HG03442 (cell line): ENCODE data around the gene EID2B.

Experiments
- ATAC-seq: cut with Tn5 transposase; IDR thresholded peaks from one replicate; pipeline ENCODE4 v1.9.1; 2021; ENCODE audit warnings: mild to moderate bottlenecking, moderate library complexity; ENCODE audit not compliant: unreplicated experiment

EID2B gene

GRCh38 chr19:39532233-39533002, at the start of gene EID2B:
Gene EID2B (minus strand): TSS chr19:39532852. CDS start chr19:39532802, 50 bp downstream.
- ATAC-seq, result peak; percentile 85

GRCh38 chr19:39582442-39582841, 49.8 kb upstream of the EID2B start:
- ATAC-seq, result no peak

GRCh38 chr19:39568604-39569003, 36.0 kb upstream of the EID2B start:
- no peak for ATAC-seq

DNA sequence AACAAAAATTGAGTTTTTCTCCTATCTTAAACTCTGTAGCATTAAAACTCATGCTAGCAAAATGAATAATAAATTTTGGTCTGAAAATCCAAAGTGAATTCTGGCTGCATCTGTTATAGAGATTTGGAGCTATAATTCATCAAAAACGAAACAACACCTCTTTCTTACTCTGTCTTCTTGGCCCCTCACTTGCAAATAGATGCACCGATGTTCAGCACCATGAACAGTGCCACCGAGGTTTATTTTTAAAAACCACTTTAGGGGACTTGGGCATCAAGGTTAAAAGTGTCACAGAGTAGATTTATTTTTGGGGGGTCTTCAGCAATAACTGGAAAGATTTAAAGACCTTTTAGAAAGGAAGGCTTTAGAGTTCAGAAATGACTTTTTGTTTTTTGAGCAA, 33.4 kb upstream of the EID2B start:
- no peak for ATAC-seq

DNA sequence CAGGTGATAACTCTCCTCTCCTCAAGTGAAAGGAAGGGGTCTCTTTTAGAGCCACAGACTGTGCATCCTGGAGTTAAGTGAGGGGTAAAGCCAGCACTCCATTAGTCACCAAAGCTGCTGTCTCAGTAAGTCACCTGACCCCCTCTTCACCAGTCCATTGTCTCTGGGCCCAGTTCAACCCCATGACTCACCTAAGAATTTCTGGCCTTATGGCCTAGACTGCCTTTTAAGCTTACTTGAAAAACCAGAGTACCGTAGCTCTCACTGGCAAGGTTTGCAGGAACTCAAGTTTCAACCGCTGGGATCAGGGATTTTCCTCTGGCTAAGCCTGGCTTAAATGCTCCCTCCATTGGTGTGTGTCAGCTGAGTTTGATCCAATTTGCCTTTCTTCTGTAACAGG, 30.8 kb upstream of the EID2B start:
- ATAC-seq, result no peak

DNA sequence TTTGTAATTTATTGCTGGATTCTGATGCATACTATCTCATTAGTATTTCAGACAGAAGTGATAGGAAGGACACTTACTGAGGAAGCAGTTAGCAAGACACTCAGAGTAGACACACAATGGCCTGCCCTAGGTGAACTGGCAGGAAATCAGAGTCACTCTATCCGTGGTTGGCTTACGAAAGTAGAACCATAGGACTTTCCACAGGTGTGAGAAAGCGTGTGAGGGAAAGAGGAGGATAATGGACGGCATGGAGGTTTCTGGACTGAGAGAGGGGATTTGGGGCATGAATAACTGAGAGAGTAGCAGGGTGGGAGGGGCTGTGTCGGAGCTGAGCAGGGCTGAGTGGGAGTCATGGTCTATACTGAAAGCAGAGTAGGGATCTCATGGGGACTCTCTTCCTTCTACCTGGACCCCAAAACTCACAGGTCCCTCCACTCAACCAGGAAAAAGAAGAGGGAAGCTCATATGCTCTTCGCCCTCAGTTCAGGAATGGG, 26.0 kb upstream of the EID2B start:
- ATAC-seq, result no peak

GRCh38 chr19:39557811-39558623, 25.4 kb upstream of the EID2B start:
- no peak for ATAC-seq

DNA sequence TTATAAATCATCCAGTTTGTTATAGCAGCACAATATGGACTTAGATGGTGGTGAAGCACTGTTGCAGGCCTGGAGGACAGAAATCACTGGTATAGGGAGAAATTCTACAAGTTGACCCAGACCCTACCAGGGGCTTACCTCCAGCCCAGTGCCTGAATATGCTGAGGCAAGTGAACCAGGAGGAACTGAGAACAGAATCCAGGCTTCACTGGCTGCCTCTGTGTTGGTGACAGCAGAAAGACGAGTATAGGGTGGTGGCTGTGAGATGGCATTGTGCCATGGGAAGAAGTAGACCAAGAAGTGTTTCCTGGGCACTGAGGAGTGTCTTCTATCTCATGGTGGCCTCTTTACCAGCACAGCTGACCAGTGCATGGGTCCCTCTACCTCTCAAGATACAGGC, 23.2 kb upstream of the EID2B start:
- ATAC-seq, result no peak

DNA sequence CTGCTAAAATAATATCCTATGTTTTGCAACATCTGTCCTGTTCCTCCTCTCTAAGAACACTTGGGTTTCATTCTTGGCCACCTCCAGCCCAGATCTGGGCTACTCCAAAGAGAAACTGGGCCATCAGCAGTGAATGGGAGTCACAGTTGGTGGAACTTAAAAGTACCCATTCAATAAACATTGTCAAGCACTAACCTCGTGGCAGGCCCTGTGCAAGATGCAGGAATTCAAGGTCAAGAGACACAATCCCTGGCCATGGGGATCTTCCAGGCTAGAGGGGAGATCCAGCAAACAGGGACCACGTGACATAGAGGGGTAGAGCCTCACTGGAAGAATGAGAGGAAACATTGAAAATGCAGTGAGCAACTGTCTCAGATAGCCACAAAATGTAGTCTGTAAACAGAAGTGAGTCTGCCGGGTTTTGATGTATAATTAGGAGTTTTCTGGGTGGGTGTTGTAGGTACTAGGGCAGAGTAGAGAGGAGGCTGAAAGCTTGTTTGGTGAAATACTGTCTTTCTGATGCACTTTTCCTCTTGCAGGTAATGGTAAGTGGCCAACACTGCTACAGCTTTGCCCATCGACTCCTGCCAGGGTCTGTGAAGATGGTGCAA, 22.2 kb upstream of the EID2B start:
- no peak for ATAC-seq

GRCh38 chr19:39553082-39553652, 20.5 kb upstream of the EID2B start:
- no peak for ATAC-seq

- ATAC-seq, result no peak
Measured at GRCh38 chr19:39550197-39550596, 17.5 kb upstream of the EID2B start.

DNA sequence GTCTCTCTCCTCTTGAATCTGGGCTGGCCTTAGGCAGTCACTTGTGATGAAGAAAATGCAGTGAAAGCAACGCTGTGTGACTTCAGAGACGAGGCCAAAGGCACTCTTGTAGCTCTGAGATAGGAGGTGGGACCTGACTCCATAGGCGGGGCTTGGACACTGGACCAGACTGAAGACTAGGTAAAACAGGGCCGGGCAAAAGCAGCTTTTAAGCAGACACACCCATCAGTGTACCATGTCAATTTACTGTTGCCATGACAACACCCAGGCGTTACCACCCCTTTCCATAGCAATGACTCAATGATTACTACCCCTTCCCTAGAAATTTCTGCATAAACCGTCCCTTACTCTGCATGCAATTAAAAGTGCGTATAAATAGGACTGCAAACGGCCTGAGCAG, 13.9 kb upstream of the EID2B start:
- no peak for ATAC-seq

GRCh38 chr19:39544911-39545310, 12.3 kb upstream of the EID2B start:
- ATAC-seq, result no peak

GRCh38 chr19:39544226-39544903, 11.7 kb upstream of the EID2B start:
- ATAC-seq, result no peak

DNA sequence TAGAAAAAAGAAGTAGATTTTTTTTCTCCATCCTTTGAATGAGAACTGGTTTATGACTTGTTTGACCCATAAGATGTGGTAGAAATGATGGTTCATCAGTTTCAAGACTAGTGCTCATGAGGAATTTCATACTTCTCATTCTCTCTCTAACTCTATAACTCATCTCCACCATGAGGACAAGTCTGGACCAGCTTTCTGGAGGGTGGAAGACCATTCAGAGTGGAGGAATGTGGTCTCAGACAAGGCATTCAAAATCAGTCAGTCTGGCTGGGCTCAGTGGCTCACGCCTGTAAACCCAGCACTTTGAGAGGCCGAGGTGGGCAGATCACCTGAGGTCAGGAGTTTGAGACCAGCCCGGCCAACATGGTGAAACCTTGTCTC, 10.8 kb upstream of the EID2B start:
- ATAC-seq, result no peak

GRCh38 chr19:39542206-39542605, 9.6 kb upstream of the EID2B start:
- no peak for ATAC-seq

- no peak for ATAC-seq
Measured at GRCh38 chr19:39540333-39540673, 7.7 kb upstream of the EID2B start.

- ATAC-seq, result peak; percentile 82
Measured at GRCh38 chr19:39539518-39540332, 7.1 kb upstream of the EID2B start, which contains the start of gene EID2. Gene EID2 (minus strand): TSS chr19:39540161. CDS start chr19:39540079, 82 bp downstream.

GRCh38 chr19:39539165-39539517, 6.5 kb upstream of the EID2B start:
- no peak for ATAC-seq

DNA sequence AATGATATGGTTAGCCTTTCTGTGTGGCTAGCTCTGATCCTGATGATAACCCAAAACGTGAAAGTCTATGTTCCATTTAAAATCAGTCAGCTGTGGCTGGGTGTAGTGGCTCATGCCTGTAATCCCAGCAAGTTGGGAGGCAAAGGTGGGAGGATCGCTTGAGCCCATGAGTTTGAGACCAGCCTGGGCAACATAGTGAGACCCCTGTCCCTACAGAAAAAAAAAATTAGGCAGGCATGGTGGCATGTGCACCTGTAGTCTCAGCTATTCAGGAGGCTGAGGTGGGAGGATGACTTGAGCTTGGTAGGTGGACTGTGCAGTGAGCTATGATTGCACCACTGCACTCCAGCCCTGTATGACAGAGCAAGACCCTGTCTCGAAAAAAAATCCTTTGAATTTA, 1.1 kb upstream of the EID2B start:
- no peak for ATAC-seq
